Tibial artery (tissue), 4 donors: ENCODE measurements around the gene SCLT1.

Experiments
- DNase-seq, 2 donors: peaks; one replicate each; pipeline ENCODE4 v3.0.0-alpha.2; 2019
- H3K27ac ChIP-seq, 2 donors: fragments of 200-600 bp; sonication (generic) in 1 of 2; 1 replicate in 1 of 2; 2 replicates in 1 of 2; pipeline ENCODE4 v1.5.1; 2018 to 2019; ENCODE audit warnings: mild to moderate bottlenecking in 1 of 2
- H3K27me3 ChIP-seq, 2 donors: fragments of 200-600 bp; sonication (generic) in 1 of 2; one replicate each; pipeline versions ENCODE4 v1.5.1 to v1.6.0; 2016 to 2019
- H3K36me3 ChIP-seq, 3 donors: fragments of 200-600 bp; sonication (generic) in 2 of 3; one replicate each; pipeline ENCODE4 v1.5.1; 2016 to 2019; ENCODE audit warnings: mild to moderate bottlenecking in 2 of 3
- H3K4me1 ChIP-seq, 4 donors: fragments of 200-600 bp; sonication (generic) in 2 of 4; 1 replicate in 3 of 4; 2 replicates in 1 of 4; pipeline ENCODE4 v1.5.1; 2016 to 2019
- H3K4me3 ChIP-seq, 2 donors: fragments of 200-600 bp; sonication (generic) in 1 of 2; 1 replicate in 1 of 2; 2 replicates in 1 of 2; pipeline ENCODE4 v1.5.1; 2018 to 2019; ENCODE audit warnings: mild to moderate bottlenecking in 2 of 2
- H3K9me3 ChIP-seq, 3 donors: fragments of 200-600 bp; sonication (generic) in 1 of 3; one replicate each; pipeline ENCODE4 v1.5.1; 2016 to 2019
- intact Hi-C: fragments of 100-400 bp; cut with DNase I; formaldehyde crosslinking; loops from one replicate; pipeline ENCODE4 v1.15.0; 2023; ENCODE audit warnings: low total_unique reads
- TF ChIP-seq, protein P1 (sequence below), 2 experiments: fragments of 200-600 bp in 1 of 2; fragments of 450-650 bp in 1 of 2; IDR thresholded peaks; one replicate each; pipeline ENCODE4 v1.5.1; 2017 to 2019; ENCODE audit warnings: antibody characterized with exemption in 2 of 2, mild to moderate bottlenecking in 1 of 2, moderate library complexity in 1 of 2

Gene SCLT1

DNA sequence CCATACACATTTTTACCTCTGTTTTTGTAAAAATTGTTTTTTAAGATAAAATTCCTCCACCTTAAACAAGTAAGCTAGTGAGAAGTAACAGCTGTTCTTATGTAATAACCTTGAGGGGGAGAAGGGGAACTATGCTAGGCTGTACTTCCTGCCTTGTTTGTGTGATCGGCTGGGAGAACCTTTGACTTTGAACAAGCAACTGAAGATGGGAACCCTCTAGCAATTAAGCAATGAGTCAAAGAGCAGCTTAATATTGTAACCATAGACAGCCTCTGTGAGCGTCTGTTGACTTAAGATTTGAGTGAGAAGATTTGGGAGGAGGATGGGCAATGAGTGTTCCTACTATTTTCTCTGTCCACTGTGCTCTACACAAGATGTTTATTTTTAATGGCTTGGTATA is 135.1 kb downstream of the SCLT1 start:
- no peak for DNase-seq
- Histone ChIP-seq H3K4me1 (no peaks in the 10 kb centered on the region), H3K27ac (no peak overlapping the region), H3K36me3 (no peaks in the 10 kb centered on the region), H3K27me3 (no peaks in the 10 kb centered on the region), H3K4me3 (no peak overlapping the region), H3K9me3 (no peaks in the 10 kb centered on the region)
- intact Hi-C loops = no loop called here
- TF ChIP-seq, protein P1, sequence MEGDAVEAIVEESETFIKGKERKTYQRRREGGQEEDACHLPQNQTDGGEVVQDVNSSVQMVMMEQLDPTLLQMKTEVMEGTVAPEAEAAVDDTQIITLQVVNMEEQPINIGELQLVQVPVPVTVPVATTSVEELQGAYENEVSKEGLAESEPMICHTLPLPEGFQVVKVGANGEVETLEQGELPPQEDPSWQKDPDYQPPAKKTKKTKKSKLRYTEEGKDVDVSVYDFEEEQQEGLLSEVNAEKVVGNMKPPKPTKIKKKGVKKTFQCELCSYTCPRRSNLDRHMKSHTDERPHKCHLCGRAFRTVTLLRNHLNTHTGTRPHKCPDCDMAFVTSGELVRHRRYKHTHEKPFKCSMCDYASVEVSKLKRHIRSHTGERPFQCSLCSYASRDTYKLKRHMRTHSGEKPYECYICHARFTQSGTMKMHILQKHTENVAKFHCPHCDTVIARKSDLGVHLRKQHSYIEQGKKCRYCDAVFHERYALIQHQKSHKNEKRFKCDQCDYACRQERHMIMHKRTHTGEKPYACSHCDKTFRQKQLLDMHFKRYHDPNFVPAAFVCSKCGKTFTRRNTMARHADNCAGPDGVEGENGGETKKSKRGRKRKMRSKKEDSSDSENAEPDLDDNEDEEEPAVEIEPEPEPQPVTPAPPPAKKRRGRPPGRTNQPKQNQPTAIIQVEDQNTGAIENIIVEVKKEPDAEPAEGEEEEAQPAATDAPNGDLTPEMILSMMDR (IDR thresholded peaks at IDR 0.05) = no peak

DNA sequence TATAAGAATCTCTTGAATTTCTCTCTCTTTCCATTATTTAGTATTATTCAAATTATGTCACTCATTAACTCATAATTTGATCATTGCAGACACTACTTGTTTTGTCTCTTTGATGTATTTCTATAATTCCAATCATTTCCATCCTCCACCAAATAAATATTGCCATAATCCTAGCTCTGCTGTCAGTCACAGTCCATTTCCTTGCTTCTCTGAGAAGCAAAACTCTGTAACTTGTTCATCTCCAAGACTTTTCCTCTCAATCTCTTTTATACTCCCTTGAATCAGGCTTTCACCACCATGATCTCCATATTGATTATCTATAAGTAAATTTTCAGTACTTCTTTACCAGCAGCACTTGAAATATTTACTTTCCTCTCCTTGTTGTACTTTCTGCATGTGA is 135.9 kb downstream of the SCLT1 start:
- DNase-seq = no peak
- Histone ChIP-seq H3K27ac (no peak overlapping the region), H3K27me3 (no peaks in the 10 kb centered on the region), H3K4me3 (no peak overlapping the region), H3K36me3 (no peaks in the 10 kb centered on the region), H3K9me3 (no peaks in the 10 kb centered on the region), H3K4me1 (no peaks in the 10 kb centered on the region)
- TF ChIP-seq, protein P1 (IDR thresholded peaks at IDR 0.05) = no peak
- intact Hi-C loops = no loop called here

DNA sequence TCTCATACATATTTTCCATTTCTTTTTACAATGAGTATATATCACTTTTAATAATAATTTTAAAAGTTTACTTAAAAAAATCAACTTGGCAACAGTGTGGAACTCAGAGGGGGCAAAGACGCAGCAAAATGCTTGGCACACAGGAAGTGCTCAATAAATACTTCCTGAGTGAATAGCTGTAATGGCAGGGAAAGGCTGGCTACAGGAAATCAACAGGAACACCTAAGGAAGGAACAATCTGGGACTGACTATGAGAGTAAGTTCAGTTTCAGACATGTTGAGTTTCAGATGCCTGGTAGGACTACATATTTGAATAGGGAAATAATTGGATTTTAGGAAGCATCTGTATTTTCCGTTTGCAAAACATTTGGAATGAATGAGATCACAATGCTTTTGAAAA is 137.6 kb downstream of the SCLT1 start:
- TF ChIP-seq, protein P1 (IDR thresholded peaks at IDR 0.05) = no peak
- H3K4me3 ChIP-seq = no peak overlapping the region
- H3K27ac ChIP-seq = no peak overlapping the region
- H3K27me3 ChIP-seq = no peaks in the 10 kb centered on the region
- no peak for DNase-seq
- no peaks in the 10 kb centered on the region for H3K9me3 ChIP-seq
- H3K4me1 ChIP-seq = peaks cover 0 to 8% (median 3%) of the 10 kb centered on the region in 4 donors
- intact Hi-C loops = no loop called here
- no peaks in the 10 kb centered on the region for H3K36me3 ChIP-seq

DNA sequence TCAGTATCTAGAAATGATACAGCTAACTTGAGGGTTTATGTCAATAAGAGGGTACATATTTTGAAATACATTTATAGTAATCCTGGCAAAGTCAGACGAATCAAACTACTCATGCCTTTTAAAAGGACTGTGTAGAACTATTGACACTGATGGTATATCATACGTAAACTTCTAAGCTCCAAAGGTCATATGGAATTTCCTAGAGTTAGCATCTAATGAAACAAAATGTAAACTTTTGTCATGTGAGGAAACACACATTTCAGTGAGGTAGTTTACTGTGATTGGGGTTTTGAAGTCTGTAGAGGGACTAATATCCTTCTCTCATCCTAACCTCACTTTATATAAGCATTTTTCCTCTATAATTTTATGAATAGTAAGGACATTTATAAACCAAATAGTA is 138.4 kb downstream of the SCLT1 start:
- H3K36me3 ChIP-seq = no peaks in the 10 kb centered on the region
- H3K27ac ChIP-seq = no peak overlapping the region
- no peaks in the 10 kb centered on the region for H3K27me3 ChIP-seq
- no peak overlapping the region for H3K4me3 ChIP-seq
- no peaks in the 10 kb centered on the region for H3K9me3 ChIP-seq
- intact Hi-C loops = no loop called here
- TF ChIP-seq, protein P1 (IDR thresholded peaks at IDR 0.05) = no peak
- peaks cover 0 to 8% (median 4%) of the 10 kb centered on the region in 4 donors for H3K4me1 ChIP-seq
- DNase-seq = no peak

DNA sequence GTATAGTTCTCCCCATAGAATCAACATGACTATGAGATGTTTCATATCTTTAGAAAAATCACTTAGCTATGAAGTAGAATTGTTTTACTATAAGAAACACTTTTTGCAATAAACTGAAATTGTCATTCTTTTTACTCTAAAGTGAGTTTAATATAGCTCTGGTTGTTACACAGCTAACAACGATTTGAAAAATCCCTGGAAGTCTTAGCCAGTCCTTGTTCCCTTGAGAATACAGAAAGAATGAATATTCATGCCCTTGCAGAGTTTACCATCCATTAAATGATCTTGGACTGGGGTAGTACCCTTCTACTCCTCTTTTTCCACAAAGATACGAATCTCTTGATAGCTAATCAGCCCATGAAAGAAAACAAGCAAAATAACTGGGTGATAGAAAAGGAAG is 142.0 kb downstream of the SCLT1 start:
- peaks cover 0 to 8% (median 4%) of the 10 kb centered on the region in 4 donors for H3K4me1 ChIP-seq
- TF ChIP-seq, protein P1 (IDR thresholded peaks at IDR 0.05) = no peak
- H3K27ac ChIP-seq = no peak overlapping the region
- no peaks in the 10 kb centered on the region for H3K9me3 ChIP-seq
- DNase-seq = no peak
- H3K4me3 ChIP-seq = no peak overlapping the region
- H3K36me3 ChIP-seq = peaks cover 0 to 7% (median 3%) of the 10 kb centered on the region in 3 donors
- intact Hi-C loops = no loop called here
- no peaks in the 10 kb centered on the region for H3K27me3 ChIP-seq

DNA sequence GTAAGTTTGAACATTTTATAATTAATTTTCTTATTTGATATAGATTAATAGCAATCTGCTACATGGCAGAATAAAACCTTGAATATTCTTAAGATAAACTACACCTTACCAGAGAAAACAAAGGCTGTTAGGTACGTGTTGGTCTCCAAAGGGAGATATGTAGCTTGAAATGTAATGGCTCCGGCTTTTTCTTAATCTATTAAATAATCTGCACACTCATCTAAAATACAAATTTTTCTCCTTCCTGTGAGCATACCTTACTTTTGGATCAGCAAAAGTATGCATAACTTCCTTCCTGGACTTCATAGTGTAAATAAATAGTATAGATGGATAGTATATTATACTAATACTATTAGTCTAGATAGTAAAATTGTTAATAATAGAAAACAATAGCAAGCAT is 142.5 kb downstream of the SCLT1 start:
- Histone ChIP-seq H3K4me3 (no peak overlapping the region), H3K36me3 (peaks cover 0 to 7% (median 3%) of the 10 kb centered on the region in 3 donors), H3K9me3 (no peaks in the 10 kb centered on the region), H3K4me1 (peaks cover 0 to 8% (median 4%) of the 10 kb centered on the region in 4 donors), H3K27me3 (no peaks in the 10 kb centered on the region), H3K27ac (no peak overlapping the region)
- TF ChIP-seq, protein P1 (IDR thresholded peaks at IDR 0.05) = no peak
- DNase-seq = no peak
- intact Hi-C loops = no loop called here
